DMS53 (cell line): Measurements from ENCODE around the gene S100A13.

Experiments used
- DNase-seq: peaks from one replicate; lab custom pipeline; 2025; lab: John Stamatoyannopoulos, UW

Gene S100A13

GRCh38 chr1:153569465-153569864 is 57.8 kb downstream of the S100A13 start:
- DNase-seq = no peak
